H1 (cell line): Measurements from ENCODE around the gene CDH12. TPM values are rescaled to one million over a fixed set of nuclear protein-coding genes. Genes with fewer than 3 reads are reported as not detected.

Experiments
- CTCF ChIA-PET: fragments of 300-600 bp; sonication (Branson Sonifier 250); formaldehyde crosslinking; loops from one replicate; lab custom pipeline; 2021; ENCODE audit not compliant: partially characterized antibody; lab: Charles Lee
- POLR2A ChIA-PET: fragments of 300-600 bp; sonication (Branson Sonifier 250); formaldehyde crosslinking; loops from one replicate; lab custom pipeline; 2021; ENCODE audit warnings: inconsistent platforms; ENCODE audit not compliant: partially characterized antibody; lab: Charles Lee
- DNase-seq, 2 experiments: peaks; one replicate each; pipeline versions ENCODE4 v3.0.0 to v3.0.0-alpha.2; 2010 to 2022; ENCODE audit warnings: low spot score in 2 of 2, low read depth in 1 of 2, mixed read lengths in 1 of 2
- FAIRE-seq: peaks from 2 replicates; lab custom pipeline; 2011; peaks lifted over from hg19 to GRCh38; lab: Jason Lieb, UNC
- H2AFZ ChIP-seq: 2 replicates; pipeline ENCODE4 v1.8.1; 2012; ENCODE audit warnings: low read length, inconsistent platforms
- H2AK5ac ChIP-seq: 2 replicates; pipeline ENCODE4 v1.6.1; 2013; ENCODE audit warnings: low read depth, low read length
- H2BK120ac ChIP-seq: replicated peaks from 2 replicates; pipeline ENCODE3; 2013; ENCODE audit warnings: low read depth, low read length, inconsistent platforms
- H2BK12ac ChIP-seq: 2 replicates; pipeline ENCODE4 v1.6.1; 2013; ENCODE audit warnings: low read depth, low read length
- H2BK15ac ChIP-seq: 2 replicates; pipeline ENCODE4 v1.6.1; 2013; ENCODE audit warnings: low read length
- H2BK20ac ChIP-seq: 2 replicates; pipeline ENCODE4 v1.6.1; 2013; ENCODE audit warnings: low read length
- H2BK5ac ChIP-seq: 2 replicates; pipeline ENCODE4 v1.6.1; 2013; ENCODE audit warnings: low read depth, low read length
- H3K14ac ChIP-seq: 2 replicates; pipeline ENCODE4 v1.6.1; 2013; ENCODE audit warnings: inconsistent platforms; ENCODE audit not compliant: insufficient read length
- H3K18ac ChIP-seq: 2 replicates; pipeline ENCODE4 v1.6.1; 2013; ENCODE audit warnings: low read length; ENCODE audit errors: extremely low read depth
- H3K23ac ChIP-seq: 2 replicates; pipeline ENCODE4 v1.6.1; 2013; ENCODE audit warnings: inconsistent platforms; ENCODE audit not compliant: insufficient read length
- H3K23me2 ChIP-seq: 2 replicates; pipeline ENCODE4 v1.6.1; 2013; ENCODE audit warnings: low read depth, low read length
- H3K27ac ChIP-seq: 2 replicates; pipeline ENCODE4 v1.6.1; 2011; ENCODE audit warnings: low read depth, low read length, inconsistent platforms
- H3K27me3 ChIP-seq, 4 experiments: replicated peaks in 1 of 4; 1 replicate in 1 of 4; 2 replicates in 3 of 4; pipeline versions ENCODE4 v1.6.1 to v1.8.1; 2011 to 2013; ENCODE audit warnings: low read length in 3 of 4, mild to moderate bottlenecking in 3 of 4, inconsistent platforms in 2 of 4, mixed read lengths in 2 of 4, moderate library complexity in 1 of 4; ENCODE audit not compliant: control insufficient read depth in 3 of 4, insufficient read depth in 3 of 4; ENCODE audit errors: extremely low read depth in 1 of 4
- H3K36me3 ChIP-seq, 4 experiments: 2 replicates each; pipeline versions ENCODE4 v1.6.1 to v1.8.1; 2011 to 2013; ENCODE audit warnings: mild to moderate bottlenecking in 4 of 4, low read length in 3 of 4, moderate library complexity in 2 of 4, control low read depth in 1 of 4, inconsistent platforms in 1 of 4; ENCODE audit not compliant: insufficient read depth in 4 of 4, control insufficient read depth in 2 of 4
- H3K4ac ChIP-seq: replicated peaks from 2 replicates; pipeline ENCODE3; 2013; ENCODE audit warnings: low read length, low read depth, mixed read lengths, inconsistent platforms; ENCODE audit not compliant: insufficient read length
- H3K4me1 ChIP-seq, 4 experiments: replicated peaks in 1 of 4; 1 replicate in 1 of 4; 2 replicates in 3 of 4; pipeline versions ENCODE4 v1.6.1 to v1.8.1; 2011 to 2013; ENCODE audit warnings: low read length in 3 of 4, inconsistent platforms in 2 of 4, mixed read lengths in 1 of 4; ENCODE audit not compliant: insufficient read depth in 4 of 4, control insufficient read depth in 3 of 4
- H3K4me2 ChIP-seq, 2 experiments: 2 replicates each; pipeline versions ENCODE4 v1.6.1 to v1.8.1; 2011 to 2013; ENCODE audit warnings: low read depth in 2 of 2, low read length in 2 of 2, control low read depth in 1 of 2, inconsistent platforms in 1 of 2, mild to moderate bottlenecking in 1 of 2; ENCODE audit not compliant: insufficient read depth in 1 of 2
- H3K4me3 ChIP-seq, 4 experiments: fragments of 200-600, 300-600 bp in 1 of 4; sonication (generic), shearing (Covaris generic), sonication (Bioruptor Twin) in 1 of 4; 2 replicates each; pipeline versions ENCODE4 v1.5.1 to v1.8.1; 2011 to 2016; ENCODE audit warnings: low read length in 4 of 4, low read depth in 3 of 4, control low read depth in 2 of 4, inconsistent platforms in 2 of 4, mild to moderate bottlenecking in 2 of 4, mixed read lengths in 1 of 4, moderate library complexity in 1 of 4; ENCODE audit not compliant: insufficient read depth in 2 of 4; ENCODE audit errors: extremely low read depth in 1 of 4
- H3K56ac ChIP-seq: replicated peaks from 2 replicates; pipeline ENCODE3; 2013; ENCODE audit warnings: low read depth, mild to moderate bottlenecking, mixed read lengths, low read length, inconsistent platforms; ENCODE audit not compliant: insufficient read length
- H3K79me1 ChIP-seq: 2 replicates; pipeline ENCODE4 v1.6.1; 2013; ENCODE audit warnings: low read depth, low read length, control low read depth
- H3K79me2 ChIP-seq, 2 experiments: 2 replicates each; pipeline versions ENCODE4 v1.6.1 to v1.8.1; 2012 to 2013; ENCODE audit warnings: low read length in 2 of 2, mild to moderate bottlenecking in 2 of 2, inconsistent platforms in 1 of 2; ENCODE audit not compliant: insufficient read depth in 2 of 2, control insufficient read depth in 1 of 2
- H3K9ac ChIP-seq, 4 experiments: replicated peaks in 1 of 4; 1 replicate in 1 of 4; 2 replicates in 3 of 4; pipeline versions ENCODE4 v1.6.1 to v1.8.1; 2011 to 2013; ENCODE audit warnings: low read depth in 3 of 4, low read length in 3 of 4, control low read depth in 2 of 4, mild to moderate bottlenecking in 2 of 4, moderate library complexity in 2 of 4, inconsistent platforms in 1 of 4; ENCODE audit errors: extremely low read depth in 1 of 4
- H3K9me3 ChIP-seq, 2 experiments: 2 replicates each; pipeline versions ENCODE4 v1.6.1 to v1.8.1; 2012 to 2013; ENCODE audit warnings: mild to moderate bottlenecking in 2 of 2, moderate library complexity in 2 of 2, control low read depth in 1 of 2, inconsistent platforms in 1 of 2, low read depth in 1 of 2, low read length in 1 of 2, mixed read lengths in 1 of 2; ENCODE audit not compliant: insufficient read depth in 2 of 2
- H4K20me1 ChIP-seq, 2 experiments: replicated peaks in 1 of 2; 2 replicates each; pipeline versions ENCODE3 to v1.8.1; 2011 to 2013; ENCODE audit warnings: inconsistent platforms in 2 of 2, low read length in 2 of 2, mild to moderate bottlenecking in 1 of 2; ENCODE audit not compliant: insufficient read depth in 2 of 2, control insufficient read depth in 1 of 2
- H4K5ac ChIP-seq: 2 replicates; pipeline ENCODE4 v1.6.1; 2013; ENCODE audit warnings: low read length, low read depth, mixed read lengths, inconsistent platforms; ENCODE audit not compliant: insufficient read length
- H4K8ac ChIP-seq: 2 replicates; pipeline ENCODE4 v1.8.0; 2013; ENCODE audit warnings: mild to moderate bottlenecking, moderate library complexity, low read length, inconsistent platforms; ENCODE audit not compliant: insufficient read depth; ENCODE audit errors: extremely low read depth
- H4K91ac ChIP-seq: replicated peaks from 2 replicates; pipeline ENCODE3; 2013; ENCODE audit warnings: low read length, mixed read lengths, inconsistent platforms; ENCODE audit not compliant: insufficient read length
- RNF2 ChIP-seq: fragments of 200-900, 300-1000 bp; sonication (generic); IDR thresholded peaks from 2 replicates; pipeline ENCODE4 v1.7.1; 2016; ENCODE audit warnings: borderline replicate concordance, low read depth, mild to moderate bottlenecking, antibody characterized with exemption, low read length; ENCODE audit not compliant: poor library complexity, severe bottlenecking; ENCODE audit errors: missing control alignments
- SP4 ChIP-seq: IDR thresholded peaks from 2 replicates; pipeline ENCODE4 v1.6.1; 2012; ENCODE audit warnings: low read length, inconsistent platforms
- WGBS, 2 experiments: shearing (Covaris generic) in 1 of 2; methylation state at CpG; one replicate each; pipeline versions ENCODE4 v1.1.6 to v1.1.7; 2013 to 2015; ENCODE audit warnings: low lambda C conversion rate in 2 of 2, mixed read lengths in 2 of 2, inconsistent platforms in 1 of 2, low coverage in 1 of 2, missing lambda C conversion rate in 1 of 2; ENCODE audit not compliant: insufficient replicate concordance in 2 of 2, insufficient coverage in 1 of 2, insufficient read length in 1 of 2; ENCODE audit errors: extremely low coverage in 1 of 2, missing lambda C conversion rate in 1 of 2; 5-methylcytosine and 5-hydroxymethylcytosine counted together
- polyA plus RNA-seq, 7 experiments: library from polyadenylated mRNA; depleted of rRNA in 3 of 7; stranded (reverse) in 5 of 7; unstranded in 2 of 7; fragments of >200 nt in 5 of 7; fragments of 200-250 nt in 2 of 7; gene quantifications; 1 replicate in 5 of 7; 2 replicates in 1 of 7; 4 replicates in 1 of 7; pipeline versions ENCODE4 v1.2.1 to v1.2.3, GENCODE V29; 2011 to 2013; ENCODE audit warnings: missing spikeins in 2 of 7, mixed read lengths in 2 of 7
- total RNA-seq: library from RNA; stranded (reverse); fragmentation: NEBNext Ultra II Directional; extraction: Animal tissue kit (Norgen Biotek cat#: 25700); gene quantifications from 2 replicates; pipeline ENCODE4 v1.2.1, GENCODE V29; 2021

The CDH12 gene
- total and polyA plus RNA-seq, 2 of the 8 experiments (the other 6 are each of a cell fraction or from before 2014, with no cell fraction given) = 0.03 TPM; not detected in 1

GRCh38 chr5:21918451-21918850 lies 934.7 kb downstream of the CDH12 start:
- no peaks in the 10 kb centered on the region for H4K20me1 ChIP-seq
- no peak overlapping the region for H4K5ac ChIP-seq
- H3K9ac ChIP-seq = no peak overlapping the region
- H2AK5ac ChIP-seq = no peak overlapping the region
- no peaks in the 10 kb centered on the region for H3K27me3 ChIP-seq
- no peak overlapping the region for H2BK5ac ChIP-seq
- no peaks in the 10 kb centered on the region for H3K79me1 ChIP-seq
- TF ChIP-seq SP4 (no peak), RNF2 (no peak)
- TF ChIP-seq, all 59 proteins: peak for 0
- H2BK120ac ChIP-seq = no peak overlapping the region
- H4K8ac ChIP-seq = no peak overlapping the region
- H3K18ac ChIP-seq = no peak overlapping the region
- H3K23me2 ChIP-seq = no peaks in the 10 kb centered on the region
- CTCF ChIA-PET = interaction anchor here (0.9 to 2.1 kb wide), 8 partner anchors 8 to 305 kb away, joined by 3 to 12 read pairs (median 6); no protein-coding TSS in a partner anchor
- no peak overlapping the region for H2BK20ac ChIP-seq
- no peak overlapping the region for H3K23ac ChIP-seq
- H3K27ac ChIP-seq = no peak overlapping the region
- no peaks in the 10 kb centered on the region for H3K4me1 ChIP-seq
- H2BK12ac ChIP-seq = no peak overlapping the region
- H3K36me3 ChIP-seq = no peaks in the 10 kb centered on the region
- H3K4me2 ChIP-seq = no peak overlapping the region
- no peak overlapping the region for H4K91ac ChIP-seq
- no peak for FAIRE-seq
- H3K79me2 ChIP-seq = no peaks in the 10 kb centered on the region
- POLR2A ChIA-PET = no interaction called here
- DNase-seq = no peak
- WGBS, 2 experiments = 81% methylated on average over 2 of the region's 2 CpGs; no CpG with 5 or more reads in 1 of the 2 experiments
- H3K9me3 ChIP-seq = no peaks in the 10 kb centered on the region
- no peak overlapping the region for H2BK15ac ChIP-seq
- no peak overlapping the region for H3K4me3 ChIP-seq
- no peak overlapping the region for H2AFZ ChIP-seq
- no peak overlapping the region for H3K14ac ChIP-seq
- no peak overlapping the region for H3K56ac ChIP-seq
- no peak overlapping the region for H3K4ac ChIP-seq
